HepG2 (cell line): ENCODE results near the gene CELSR3. TPM values are rescaled to one million over a fixed set of nuclear protein-coding genes. Genes with fewer than 3 reads are reported as not detected.
A peak's percentile ranks its signal among the peaks of the same experiment; 100 is the strongest.

Experiments
- ATAC-seq: fragments of 200-7000 bp; cut with Tn5 transposase; 3 replicates; pipeline ENCODE4 v1.9.1; 2020; ENCODE audit warnings: mild to moderate bottlenecking, moderate library complexity
- BruUV-seq: library from RNA; stranded (reverse); fragments of 400-500 nt; replicated peaks from 2 replicates; lab custom pipeline; 2021; lab: Mats Ljungman, UMichigan
- CTCF ChIA-PET: fragments of 300-600 bp; formaldehyde crosslinking; extraction: SDS; loops from one replicate; lab custom pipeline; 2021; ENCODE audit warnings: low total read pairs, inconsistent platforms, low intra/inter-chr PET ratio; lab: Yijun Ruan, JAX
- POLR2A ChIA-PET: fragments of 350-600 bp; sonication (Branson Sonifier 250); formaldehyde crosslinking; loops from one replicate; lab custom pipeline; 2020; ENCODE audit warnings: antibody characterized with exemption, inconsistent platforms; lab: Yijun Ruan, JAX
- DNase-seq: peaks from one replicate; pipeline ENCODE4 v3.0.0-alpha.2; 2015; ENCODE audit warnings: low spot score
- FAIRE-seq: peaks from 3 replicates; lab custom pipeline; 2011; peaks lifted over from hg19 to GRCh38; lab: Jason Lieb, UNC
- H2AFZ ChIP-seq: one replicate; pipeline ENCODE4 v1.6.1; 2011; ENCODE audit warnings: low read length, inconsistent platforms
- H3K27ac ChIP-seq: fragments of 300-600 bp; 3 replicates; pipeline ENCODE4 v1.8.0; 2011; ENCODE audit warnings: mixed run types, mild to moderate bottlenecking, mixed read lengths, low read length, inconsistent platforms; ENCODE audit not compliant: insufficient read depth; ENCODE audit errors: extremely low read length
- H3K27me3 ChIP-seq, 2 experiments: fragments of 200-600 bp in 1 of 2; 2 replicates in 1 of 2; 3 replicates in 1 of 2; pipeline versions ENCODE4 v1.6.0 to v1.8.0; 2011; ENCODE audit warnings: low read length in 2 of 2, mild to moderate bottlenecking in 2 of 2, moderate library complexity in 2 of 2, inconsistent platforms in 1 of 2; ENCODE audit not compliant: insufficient read depth in 2 of 2, control insufficient read depth in 1 of 2
- H3K36me3 ChIP-seq, 2 experiments: fragments of 200-600 bp in 1 of 2; replicated peaks in 1 of 2; 2 replicates in 1 of 2; 3 replicates in 1 of 2; pipeline versions ENCODE4 v1.5.1 to v1.8.0; 2011; ENCODE audit warnings: low read length in 2 of 2, inconsistent platforms in 1 of 2; ENCODE audit not compliant: insufficient read depth in 2 of 2, control insufficient read depth in 1 of 2
- H3K4me1 ChIP-seq: 2 replicates; pipeline ENCODE4 v1.5.1; 2012; ENCODE audit warnings: low read length, inconsistent platforms; ENCODE audit not compliant: insufficient read depth
- H3K4me2 ChIP-seq: 2 replicates; pipeline ENCODE4 v1.6.0; 2011; ENCODE audit warnings: low read depth, low read length, inconsistent platforms
- H3K4me3 ChIP-seq, 3 experiments: fragments of 200-600 bp in 1 of 3; sonication (generic), shearing (Covaris generic) in 1 of 3; replicated peaks in 1 of 3; 2 replicates each; pipeline ENCODE4 v1.5.1; 2011 to 2016; ENCODE audit warnings: low read length in 3 of 3, inconsistent platforms in 2 of 3, low read depth in 2 of 3, mild to moderate bottlenecking in 2 of 3, control low read depth in 1 of 3, mixed read lengths in 1 of 3; ENCODE audit not compliant: insufficient read depth in 1 of 3
- H3K79me2 ChIP-seq: one replicate; pipeline ENCODE4 v1.6.1; 2011; ENCODE audit warnings: low read length, inconsistent platforms; ENCODE audit not compliant: insufficient read depth
- H3K9ac ChIP-seq: 2 replicates; pipeline ENCODE4 v1.6.0; 2011; ENCODE audit warnings: mild to moderate bottlenecking, low read depth, low read length, inconsistent platforms; ENCODE audit not compliant: insufficient read depth
- H3K9me3 ChIP-seq: 2 replicates; pipeline ENCODE4 v1.5.1; 2012; ENCODE audit warnings: mild to moderate bottlenecking, low read length
- H4K20me1 ChIP-seq: 2 replicates; pipeline ENCODE4 v1.6.0; 2011; ENCODE audit warnings: inconsistent platforms, mild to moderate bottlenecking, low read length, moderate library complexity; ENCODE audit not compliant: insufficient read depth
- AGO2 ChIP-seq: fragments of 200-400 bp; formaldehyde crosslinking; optimal IDR thresholded peaks from 2 replicates; pipeline ENCODE3; 2017; ENCODE audit warnings: mild to moderate bottlenecking, low read depth, low read length, moderate library complexity
- ARNT ChIP-seq: fragments of 450-650 bp; IDR thresholded peaks from 2 replicates; pipeline ENCODE4 v1.6.1; 2017
- FOXM1 ChIP-seq: sonication (generic); formaldehyde crosslinking; IDR thresholded peaks from 2 replicates; pipeline ENCODE4 v1.5.0; 2020; ENCODE audit warnings: missing genetic modification reagents
- KLF6 ChIP-seq: IDR thresholded peaks from 2 replicates; pipeline ENCODE4 v1.8.0; 2016; ENCODE audit warnings: missing biosample characterization, missing genetic modification reagents
- MEF2D ChIP-seq: sonication (generic); formaldehyde crosslinking; IDR thresholded peaks from 2 replicates; pipeline ENCODE4 v1.5.1; 2020; ENCODE audit warnings: mild to moderate bottlenecking, missing genetic modification reagents
- NFIC ChIP-seq: IDR thresholded peaks from 2 replicates; pipeline ENCODE4 v1.6.1; 2012; ENCODE audit warnings: mild to moderate bottlenecking, low read length, inconsistent platforms
- PBX2 ChIP-seq: IDR thresholded peaks from 2 replicates; pipeline ENCODE4 v1.6.1; 2016; ENCODE audit warnings: control low read depth
- POLR2AphosphoS5 ChIP-seq: IDR thresholded peaks from 2 replicates; pipeline ENCODE4 v1.6.1; 2012; ENCODE audit warnings: low read depth, low read length
- RBAK ChIP-seq: sonication (generic); formaldehyde crosslinking; IDR thresholded peaks from 2 replicates; pipeline ENCODE4 v1.5.1; 2020; ENCODE audit warnings: mild to moderate bottlenecking, missing genetic modification reagents
- SKI ChIP-seq: fragments of 450-650 bp; IDR thresholded peaks from one replicate; pipeline ENCODE4 v1.6.1; 2018; ENCODE audit warnings: mild to moderate bottlenecking; ENCODE audit not compliant: partially characterized antibody
- SSRP1 ChIP-seq: IDR thresholded peaks from 2 replicates; pipeline ENCODE4 v1.6.1; 2016; ENCODE audit warnings: control low read depth
- ZMYM3 ChIP-seq: sonication (generic); formaldehyde crosslinking; IDR thresholded peaks from 2 replicates; pipeline ENCODE4 v1.5.1; 2020; ENCODE audit warnings: mild to moderate bottlenecking, missing genetic modification reagents
- ZNF10 ChIP-seq: sonication (generic); formaldehyde crosslinking; IDR thresholded peaks from 2 replicates; pipeline ENCODE4 v1.4.0; 2020; ENCODE audit warnings: mild to moderate bottlenecking, low read depth, missing genetic modification reagents, borderline replicate concordance
- ZNF317 ChIP-seq: sonication (generic); formaldehyde crosslinking; IDR thresholded peaks from 2 replicates; pipeline ENCODE4 v1.5.0; 2020; ENCODE audit warnings: mild to moderate bottlenecking, missing genetic modification reagents
- ZNF574 ChIP-seq: sonication (generic); formaldehyde crosslinking; IDR thresholded peaks from 2 replicates; pipeline ENCODE4 v1.4.0; 2020; ENCODE audit warnings: missing genetic modification reagents
- ZNF652 ChIP-seq: IDR thresholded peaks from 2 replicates; pipeline ENCODE4 v1.6.1; 2016; ENCODE audit warnings: low read depth, borderline replicate concordance
- ZNF788 ChIP-seq: sonication (generic); formaldehyde crosslinking; IDR thresholded peaks from 2 replicates; pipeline ENCODE4 v1.5.0; 2020; ENCODE audit warnings: mild to moderate bottlenecking, missing genetic modification reagents, borderline replicate concordance
- ZNF879 ChIP-seq: sonication (generic); formaldehyde crosslinking; IDR thresholded peaks from 2 replicates; pipeline ENCODE4 v1.8.1; 2023; ENCODE audit warnings: missing genetic modification reagents
- WGBS: methylation state at CpG from one replicate; pipeline ENCODE4 v1.1.6; 2017; ENCODE audit warnings: low lambda C conversion rate; 5-methylcytosine and 5-hydroxymethylcytosine counted together
- in situ Hi-C: cut with HindIII; loops from 2 replicates; pipeline ENCODE4 v1.10.0; 2017; ENCODE audit warnings: low pct_unique_long_range_greater_than_20kb; ENCODE audit not compliant: extremely low pct_ligation_motif_present
- intact Hi-C: fragments of 100-400 bp; cut with micrococcal nuclease; formaldehyde crosslinking; loops from one replicate; pipeline ENCODE4 v1.10.0; 2022; ENCODE audit not compliant: unreplicated experiment
- polyA plus RNA-seq, 8 experiments: library from polyadenylated mRNA; depleted of rRNA in 3 of 8; stranded (reverse) in 7 of 8; unstranded in 1 of 8; fragments of >200 nt; fragmentation: Illumina TruSeq in 4 of 8; extraction: Trizol in 4 of 8; gene quantifications; 2 replicates each; pipeline versions ENCODE4 v1.2.1 to v1.2.3, GENCODE V29; 2011 to 2016; ENCODE audit warnings: low read depth in 4 of 8, missing spikeins in 1 of 8, mixed read lengths in 1 of 8; ENCODE audit not compliant: insufficient read depth in 1 of 8
- total RNA-seq, 5 experiments: library from RNA; depleted of rRNA; stranded (reverse); fragments of >200 nt; fragmentation: Illumina TruSeq; extraction: Trizol; gene quantifications; 2 replicates each; pipeline ENCODE4 v1.2.3, GENCODE V29; 2016; ENCODE audit warnings: low read depth in 1 of 5
- TF ChIP-seq, protein P1 (sequence below): sonication (generic); formaldehyde crosslinking; IDR thresholded peaks from 2 replicates; pipeline ENCODE4 v1.4.0; 2020; ENCODE audit warnings: mild to moderate bottlenecking, missing genetic modification reagents

Gene CELSR3
- total and polyA plus RNA-seq, 2 of the 13 experiments (the other 11 are each of a cell fraction or from before 2014, with no cell fraction given) = 5.4 to 6.7 TPM

- TF ChIP-seq ZNF574 (CRISPR knock-in tag) = no peak
- TF ChIP-seq PBX2 (CRISPR knock-in tag) = no peak
- TF ChIP-seq ZNF652 (CRISPR knock-in tag) = no peak
- TF ChIP-seq ZNF317 (CRISPR knock-in tag) = no peak
- no peak for TF ChIP-seq MEF2D (CRISPR knock-in tag)
- TF ChIP-seq ZMYM3 (CRISPR knock-in tag) = no peak
- TF ChIP-seq FOXM1 (CRISPR knock-in tag) = no peak
These were observed 26.0 kb upstream of the CELSR3 start (continued) for GRCh38 chr3:48688737-48689075.

DNA sequence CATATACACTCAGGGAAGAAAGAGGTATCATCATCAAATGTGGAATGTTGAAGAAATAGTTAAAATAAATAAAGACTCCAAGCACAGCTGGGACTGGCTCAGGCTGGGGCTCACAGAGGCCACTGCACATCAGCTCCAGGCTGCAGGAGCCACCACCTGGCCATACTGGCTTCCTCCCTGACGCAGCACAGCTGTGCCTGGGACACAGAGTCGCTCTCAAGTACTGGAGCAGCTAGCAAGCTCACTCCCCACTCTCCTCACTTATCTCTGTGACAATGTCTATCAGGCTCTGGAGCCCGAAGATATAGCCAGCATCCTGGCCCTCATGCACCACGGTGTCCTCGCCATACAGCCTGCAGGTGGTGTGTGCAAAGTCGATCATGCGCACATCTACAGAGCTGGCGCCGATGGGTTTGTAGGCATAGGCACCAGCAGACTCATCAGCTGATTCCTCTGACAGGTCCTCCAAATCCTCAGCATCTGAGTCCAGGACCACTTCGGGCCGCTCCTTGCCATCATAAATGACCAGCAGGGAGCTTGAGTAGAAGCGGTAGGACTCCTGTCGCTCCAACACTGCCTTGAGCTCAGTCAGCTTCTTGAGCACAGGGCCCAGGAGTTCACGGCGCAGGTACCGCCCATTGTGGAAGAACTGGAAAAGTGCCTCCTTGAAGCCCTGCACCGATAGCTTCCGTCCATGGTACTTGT, 25.5 kb upstream of the CELSR3 start:
- Histone ChIP-seq H3K4me1 (peaks cover 22% of the 10 kb centered on the region), H3K27me3 (no peaks in the 10 kb centered on the region; a peak in 2 of 5 replicates), H3K79me2 (peaks cover 22% of the 10 kb centered on the region), H3K4me3 (no peak overlapping the region), H4K20me1 (0 out of 2 replicates have a peak, but pooled peaks cover 4% of the 10 kb centered on the region), H3K36me3 (peaks cover 21 to 56% of the 10 kb centered on the region in 2 experiments), H3K27ac (no peak overlapping the region), H2AFZ (no peak overlapping the region), H3K4me2 (no peak overlapping the region), H3K9me3 (no peaks in the 10 kb centered on the region), H3K9ac (no peak overlapping the region)
- BruUV-seq = no TSS peak
- ATAC-seq = no peak
- no peak for FAIRE-seq
- DNase-seq = no peak
- intact Hi-C loops (no loop called here), in situ Hi-C loops (no loop called here)
- ChIA-PET POLR2A (interaction anchor here (0.9 to 1.1 kb wide), 2 partner anchors 25 to 209 kb away, joined by 3 to 4 read pairs; partner anchors contain the start of gene CELSR3), CTCF (no interaction called here)
- 96% methylated on average over 9 of the region's 18 CpGs for WGBS
- no peak for TF ChIP-seq ZNF788
- no peak for TF ChIP-seq SKI
- TF ChIP-seq, protein P1, sequence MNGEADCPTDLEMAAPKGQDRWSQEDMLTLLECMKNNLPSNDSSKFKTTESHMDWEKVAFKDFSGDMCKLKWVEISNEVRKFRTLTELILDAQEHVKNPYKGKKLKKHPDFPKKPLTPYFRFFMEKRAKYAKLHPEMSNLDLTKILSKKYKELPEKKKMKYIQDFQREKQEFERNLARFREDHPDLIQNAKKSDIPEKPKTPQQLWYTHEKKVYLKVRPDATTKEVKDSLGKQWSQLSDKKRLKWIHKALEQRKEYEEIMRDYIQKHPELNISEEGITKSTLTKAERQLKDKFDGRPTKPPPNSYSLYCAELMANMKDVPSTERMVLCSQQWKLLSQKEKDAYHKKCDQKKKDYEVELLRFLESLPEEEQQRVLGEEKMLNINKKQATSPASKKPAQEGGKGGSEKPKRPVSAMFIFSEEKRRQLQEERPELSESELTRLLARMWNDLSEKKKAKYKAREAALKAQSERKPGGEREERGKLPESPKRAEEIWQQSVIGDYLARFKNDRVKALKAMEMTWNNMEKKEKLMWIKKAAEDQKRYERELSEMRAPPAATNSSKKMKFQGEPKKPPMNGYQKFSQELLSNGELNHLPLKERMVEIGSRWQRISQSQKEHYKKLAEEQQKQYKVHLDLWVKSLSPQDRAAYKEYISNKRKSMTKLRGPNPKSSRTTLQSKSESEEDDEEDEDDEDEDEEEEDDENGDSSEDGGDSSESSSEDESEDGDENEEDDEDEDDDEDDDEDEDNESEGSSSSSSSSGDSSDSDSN (CRISPR knock-in tag) = 0 out of 2 replicates have a peak, but pooled peaks have one; percentile 14
- peak; percentile 65 for TF ChIP-seq AGO2
- no peak for TF ChIP-seq RBAK (CRISPR knock-in tag)
- TF ChIP-seq ZNF10 (CRISPR knock-in tag) = no peak
- no peak for TF ChIP-seq KLF6 (CRISPR knock-in tag)
- TF ChIP-seq POLR2AphosphoS5 = 0 out of 2 replicates have a peak, but pooled peaks have one; percentile 10
- TF ChIP-seq ARNT = no peak
- TF ChIP-seq SSRP1 (CRISPR knock-in tag) = no peak
- TF ChIP-seq NFIC = no peak
- no peak for TF ChIP-seq ZNF879 (CRISPR knock-in tag)
